Measurements from ENCODE around the gene CELA3B.

The CELA3B gene

GRCh38 chr1:21946836-21947587 lies 29.8 kb upstream of the CELA3B start:
- Histone ChIP-seq H3K4me3 (ENCODE audit: low read length) (no peak overlapping the region), H3K9ac (ENCODE audit: low read length) (no peak overlapping the region), H3K36me3 (ENCODE audit: control insufficient read depth, insufficient read depth, low read length, severe bottlenecking) (no peaks in the 10 kb centered on the region), H3K27me3 (replicated peaks; ENCODE audit: control insufficient read depth, insufficient read depth, low read length) (no peaks in the 10 kb centered on the region), H3K4me1 (ENCODE audit: control insufficient read depth, insufficient read depth, low read length) (no peaks in the 10 kb centered on the region), H3K9me3 (ENCODE audit: control insufficient read depth, low read length) (no peaks in the 10 kb centered on the region)
- no peak for DNase-seq (ENCODE audit: low read depth)

- DNase-seq (ENCODE audit: low read depth) = no peak
- H3K4me1 ChIP-seq (ENCODE audit: control insufficient read depth, insufficient read depth, low read length) = peaks cover 5% of the 10 kb centered on the region
- no peaks in the 10 kb centered on the region for H3K27me3 ChIP-seq (replicated peaks; ENCODE audit: control insufficient read depth, insufficient read depth, low read length)
- H3K9me3 ChIP-seq (ENCODE audit: control insufficient read depth, low read length) = no peaks in the 10 kb centered on the region
- no peaks in the 10 kb centered on the region for H3K36me3 ChIP-seq (ENCODE audit: control insufficient read depth, insufficient read depth, low read length, severe bottlenecking)
- H3K9ac ChIP-seq (ENCODE audit: low read length) = no peak overlapping the region
- H3K4me3 ChIP-seq (ENCODE audit: low read length) = no peak overlapping the region
Measured at GRCh38 chr1:21950734-21951133, 26.1 kb upstream of the CELA3B start.

- Histone ChIP-seq H3K4me1 (ENCODE audit: control insufficient read depth, insufficient read depth, low read length) (peaks cover 10% of the 10 kb centered on the region), H3K36me3 (ENCODE audit: control insufficient read depth, insufficient read depth, low read length, severe bottlenecking) (no peaks in the 10 kb centered on the region), H3K4me3 (ENCODE audit: low read length) (no peak overlapping the region), H3K9me3 (ENCODE audit: control insufficient read depth, low read length) (no peaks in the 10 kb centered on the region), H3K27me3 (replicated peaks; ENCODE audit: control insufficient read depth, insufficient read depth, low read length) (no peaks in the 10 kb centered on the region), H3K9ac (ENCODE audit: low read length) (no peak overlapping the region)
- DNase-seq (ENCODE audit: low read depth) = no peak
Measured at GRCh38 chr1:21951226-21951870, 25.5 kb upstream of the CELA3B start.

- Histone ChIP-seq H3K9me3 (ENCODE audit: control insufficient read depth, low read length) (no peaks in the 10 kb centered on the region), H3K9ac (ENCODE audit: low read length) (no peak overlapping the region), H3K36me3 (ENCODE audit: control insufficient read depth, insufficient read depth, low read length, severe bottlenecking) (no peaks in the 10 kb centered on the region), H3K27me3 (replicated peaks; ENCODE audit: control insufficient read depth, insufficient read depth, low read length) (no peaks in the 10 kb centered on the region), H3K4me1 (ENCODE audit: control insufficient read depth, insufficient read depth, low read length) (peaks cover 21% of the 10 kb centered on the region), H3K4me3 (ENCODE audit: low read length) (no peak overlapping the region)
- no peak for DNase-seq (ENCODE audit: low read depth)
Measured at GRCh38 chr1:21952786-21953520, 23.9 kb upstream of the CELA3B start.

- Histone ChIP-seq H3K9me3 (ENCODE audit: control insufficient read depth, low read length) (no peaks in the 10 kb centered on the region), H3K4me1 (ENCODE audit: control insufficient read depth, insufficient read depth, low read length) (peaks cover 21% of the 10 kb centered on the region)
Measured at GRCh38 chr1:21955058-21955457, 21.8 kb upstream of the CELA3B start.

GRCh38 chr1:21955501-21956281 lies 21.1 kb upstream of the CELA3B start:
- no peak for DNase-seq (ENCODE audit: low read depth)
- peaks cover 21% of the 10 kb centered on the region for H3K4me1 ChIP-seq (ENCODE audit: control insufficient read depth, insufficient read depth, low read length)
- no peaks in the 10 kb centered on the region for H3K9me3 ChIP-seq (ENCODE audit: control insufficient read depth, low read length)
- no peak overlapping the region for H3K4me3 ChIP-seq (ENCODE audit: low read length)
- H3K36me3 ChIP-seq (ENCODE audit: control insufficient read depth, insufficient read depth, low read length, severe bottlenecking) = no peaks in the 10 kb centered on the region
- peak overlapping the region; percentile 83 for H3K9ac ChIP-seq (ENCODE audit: low read length)
- no peaks in the 10 kb centered on the region for H3K27me3 ChIP-seq (replicated peaks; ENCODE audit: control insufficient read depth, insufficient read depth, low read length)

More at GRCh38 chr1:21955058-21955457, 21.8 kb upstream of the CELA3B start:
- H3K4me3 ChIP-seq (ENCODE audit: low read length) = no peak overlapping the region
- DNase-seq (ENCODE audit: low read depth) = no peak
- no peaks in the 10 kb centered on the region for H3K36me3 ChIP-seq (ENCODE audit: control insufficient read depth, insufficient read depth, low read length, severe bottlenecking)
- peak overlapping the region; percentile 83 for H3K9ac ChIP-seq (ENCODE audit: low read length)
- no peaks in the 10 kb centered on the region for H3K27me3 ChIP-seq (replicated peaks; ENCODE audit: control insufficient read depth, insufficient read depth, low read length)

GRCh38 chr1:21956720-21957552 lies 19.9 kb upstream of the CELA3B start:
- Histone ChIP-seq H3K4me3 (ENCODE audit: low read length) (no peak overlapping the region), H3K4me1 (ENCODE audit: control insufficient read depth, insufficient read depth, low read length) (peaks cover 21% of the 10 kb centered on the region), H3K9ac (ENCODE audit: low read length) (peak overlapping the region; percentile 62), H3K27me3 (replicated peaks; ENCODE audit: control insufficient read depth, insufficient read depth, low read length) (no peaks in the 10 kb centered on the region), H3K9me3 (ENCODE audit: control insufficient read depth, low read length) (no peaks in the 10 kb centered on the region), H3K36me3 (ENCODE audit: control insufficient read depth, insufficient read depth, low read length, severe bottlenecking) (no peaks in the 10 kb centered on the region)
- peak; percentile 22 for DNase-seq (ENCODE audit: low read depth)

GRCh38 chr1:21961337-21961736 lies 15.5 kb upstream of the CELA3B start:
- Histone ChIP-seq H3K4me3 (ENCODE audit: low read length) (no peak overlapping the region), H3K9me3 (ENCODE audit: control insufficient read depth, low read length) (no peaks in the 10 kb centered on the region), H3K36me3 (ENCODE audit: control insufficient read depth, insufficient read depth, low read length, severe bottlenecking) (no peaks in the 10 kb centered on the region), H3K9ac (ENCODE audit: low read length) (no peak overlapping the region), H3K27me3 (replicated peaks; ENCODE audit: control insufficient read depth, insufficient read depth, low read length) (no peaks in the 10 kb centered on the region), H3K4me1 (ENCODE audit: control insufficient read depth, insufficient read depth, low read length) (peaks cover 12% of the 10 kb centered on the region)
- no peak for DNase-seq (ENCODE audit: low read depth)

GRCh38 chr1:21961799-21962198 lies 15.0 kb upstream of the CELA3B start:
- no peak for DNase-seq (ENCODE audit: low read depth)
- Histone ChIP-seq H3K36me3 (ENCODE audit: control insufficient read depth, insufficient read depth, low read length, severe bottlenecking) (no peaks in the 10 kb centered on the region), H3K4me1 (ENCODE audit: control insufficient read depth, insufficient read depth, low read length) (peaks cover 11% of the 10 kb centered on the region), H3K4me3 (ENCODE audit: low read length) (no peak overlapping the region), H3K9ac (ENCODE audit: low read length) (no peak overlapping the region), H3K27me3 (replicated peaks; ENCODE audit: control insufficient read depth, insufficient read depth, low read length) (no peaks in the 10 kb centered on the region), H3K9me3 (ENCODE audit: control insufficient read depth, low read length) (no peaks in the 10 kb centered on the region)

GRCh38 chr1:21963477-21964217 lies 13.2 kb upstream of the CELA3B start:
- no peaks in the 10 kb centered on the region for H3K9me3 ChIP-seq (ENCODE audit: control insufficient read depth, low read length)
- no peaks in the 10 kb centered on the region for H3K36me3 ChIP-seq (ENCODE audit: control insufficient read depth, insufficient read depth, low read length, severe bottlenecking)
- no peak overlapping the region for H3K4me3 ChIP-seq (ENCODE audit: low read length)
- peaks cover 5% of the 10 kb centered on the region for H3K4me1 ChIP-seq (ENCODE audit: control insufficient read depth, insufficient read depth, low read length)
- H3K27me3 ChIP-seq (replicated peaks; ENCODE audit: control insufficient read depth, insufficient read depth, low read length) = no peaks in the 10 kb centered on the region
- peak; percentile 84 for DNase-seq (ENCODE audit: low read depth)
- no peak overlapping the region for H3K9ac ChIP-seq (ENCODE audit: low read length)

All from adipocyte (in vitro differentiated cells).